Chondrocyte (in vitro differentiated cells): ENCODE results near the gene SNX22. TPM values are rescaled to one million over a fixed set of nuclear protein-coding genes. Genes with fewer than 3 reads are reported as not detected.
"Not testable (repeated sequence)": the region's sequence is repeated elsewhere in the genome, so short reads cannot be mapped to it uniquely, and the experiment has no call there.

Source experiments
- DNase-seq: peaks from one replicate; pipeline ENCODE4 v3.0.0; 2021; ENCODE audit warnings: mixed read lengths, low spot score
- H3K27ac Mint-ChIP-seq: one replicate; pipeline ENCODE4 v1.8.0; 2021; ENCODE audit warnings: mild to moderate bottlenecking, moderate library complexity, mixed read lengths; ENCODE audit not compliant: unreplicated experiment
- H3K27me3 Mint-ChIP-seq: 2 replicates; pipeline ENCODE4 v1.8.0; 2021; ENCODE audit warnings: low read depth, mixed read lengths
- H3K36me3 Mint-ChIP-seq: 2 replicates; pipeline ENCODE4 v1.8.0; 2021; ENCODE audit warnings: low read depth, mixed read lengths
- H3K4me1 Mint-ChIP-seq: 2 replicates; pipeline ENCODE4 v1.8.0; 2021; ENCODE audit warnings: low read depth, mild to moderate bottlenecking, mixed read lengths
- H3K4me3 Mint-ChIP-seq: one replicate; pipeline ENCODE4 v1.8.0; 2021; ENCODE audit warnings: mild to moderate bottlenecking, moderate library complexity, mixed read lengths; ENCODE audit not compliant: unreplicated experiment
- H3K9me3 Mint-ChIP-seq: 2 replicates; pipeline ENCODE4 v1.8.0; 2021; ENCODE audit warnings: low read depth, mixed read lengths
- long read RNA-seq: library from polyadenylated mRNA; stranded (forward); transcript quantifications from one replicate; pipeline ENCODE4 v2.0.0, GENCODE V29; 2021
- total RNA-seq: library from RNA; stranded (reverse); gene quantifications from 3 replicates; pipeline ENCODE4 v1.2.1, GENCODE V29; 2021
- TF ChIP-seq, protein P1 (sequence below): fragments of 200-600 bp; sonication (generic); IDR thresholded peaks from 2 replicates; pipeline ENCODE4 v1.5.0; 2021; ENCODE audit warnings: antibody characterized with exemption, mild to moderate bottlenecking, moderate library complexity

SNX22 gene
- 0.15 to 0.28 TPM (median 0.27 TPM) in 3 replicates for total RNA-seq
- long read RNA-seq, result 0 reads

DNA sequence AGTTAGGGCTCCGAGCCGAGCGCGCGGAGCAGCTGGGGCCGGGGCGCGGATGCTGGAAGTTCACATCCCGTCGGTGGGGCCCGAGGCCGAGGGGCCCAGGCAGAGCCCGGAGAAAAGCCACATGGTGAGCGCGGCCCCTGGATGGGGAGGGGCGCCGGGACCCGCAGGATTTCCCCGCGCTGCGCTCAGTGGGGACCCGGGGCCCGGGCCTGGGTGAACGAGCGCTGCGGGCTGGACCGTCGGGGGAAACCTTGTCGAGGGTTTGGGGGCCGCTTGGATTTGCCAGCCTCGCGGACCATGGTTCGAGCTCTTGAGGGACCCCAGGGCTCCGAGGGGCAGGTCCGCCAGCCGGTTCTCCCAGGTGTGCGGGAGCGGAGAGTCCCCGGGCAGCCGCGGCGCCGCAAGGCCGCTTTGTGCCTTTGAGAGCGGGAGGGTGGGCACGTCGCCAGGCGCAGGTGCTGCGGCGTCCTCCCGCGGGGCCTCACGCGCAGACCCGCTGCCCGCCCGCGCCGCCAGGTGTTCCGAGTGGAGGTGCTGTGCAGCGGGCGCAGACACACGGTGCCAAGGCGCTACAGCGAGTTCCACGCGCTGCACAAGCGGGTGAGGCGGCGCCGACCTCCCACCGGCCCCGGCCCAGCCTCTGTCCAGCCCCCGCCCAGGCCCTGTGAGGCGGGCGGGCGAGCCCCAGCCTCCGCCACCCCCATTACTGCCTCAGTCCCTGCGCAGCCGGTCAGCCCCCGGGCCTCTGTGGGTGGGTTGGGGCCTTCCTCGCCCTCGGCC, at the start of gene SNX22:
TSS of gene SNX22 (plus strand) at position 5 of the 780 bp plus-strand sequence. CDS start at position 50, 45 bp downstream.
- peaks cover 11% of the 10 kb centered on the region for H3K36me3 Mint-ChIP-seq
- no peak for DNase-seq
- H3K4me3 Mint-ChIP-seq, result peak within 1 kb of the TSS; percentile 61
- H3K27me3 Mint-ChIP-seq, result no peaks in the 10 kb centered on the region
- H3K27ac Mint-ChIP-seq, result no peak within 1 kb of the TSS
- H3K9me3 Mint-ChIP-seq, result no peaks in the 10 kb centered on the region
- TF ChIP-seq, protein P1, sequence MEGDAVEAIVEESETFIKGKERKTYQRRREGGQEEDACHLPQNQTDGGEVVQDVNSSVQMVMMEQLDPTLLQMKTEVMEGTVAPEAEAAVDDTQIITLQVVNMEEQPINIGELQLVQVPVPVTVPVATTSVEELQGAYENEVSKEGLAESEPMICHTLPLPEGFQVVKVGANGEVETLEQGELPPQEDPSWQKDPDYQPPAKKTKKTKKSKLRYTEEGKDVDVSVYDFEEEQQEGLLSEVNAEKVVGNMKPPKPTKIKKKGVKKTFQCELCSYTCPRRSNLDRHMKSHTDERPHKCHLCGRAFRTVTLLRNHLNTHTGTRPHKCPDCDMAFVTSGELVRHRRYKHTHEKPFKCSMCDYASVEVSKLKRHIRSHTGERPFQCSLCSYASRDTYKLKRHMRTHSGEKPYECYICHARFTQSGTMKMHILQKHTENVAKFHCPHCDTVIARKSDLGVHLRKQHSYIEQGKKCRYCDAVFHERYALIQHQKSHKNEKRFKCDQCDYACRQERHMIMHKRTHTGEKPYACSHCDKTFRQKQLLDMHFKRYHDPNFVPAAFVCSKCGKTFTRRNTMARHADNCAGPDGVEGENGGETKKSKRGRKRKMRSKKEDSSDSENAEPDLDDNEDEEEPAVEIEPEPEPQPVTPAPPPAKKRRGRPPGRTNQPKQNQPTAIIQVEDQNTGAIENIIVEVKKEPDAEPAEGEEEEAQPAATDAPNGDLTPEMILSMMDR, result no peak
- H3K4me1 Mint-ChIP-seq, result peaks cover 13% of the 10 kb centered on the region

GRCh38 chr15:64102497-64102896, 49.0 kb upstream of the SNX22 start:
- Mint-ChIP-seq H3K9me3 (no peaks in the 10 kb centered on the region), H3K27me3 (no peaks in the 10 kb centered on the region), H3K27ac (peak overlapping the region; percentile 3), H3K4me1 (peaks cover 11% of the 10 kb centered on the region), H3K4me3 (no peak overlapping the region), H3K36me3 (no peaks in the 10 kb centered on the region)
- TF ChIP-seq, protein P1, result no peak
- no peak for DNase-seq

DNA sequence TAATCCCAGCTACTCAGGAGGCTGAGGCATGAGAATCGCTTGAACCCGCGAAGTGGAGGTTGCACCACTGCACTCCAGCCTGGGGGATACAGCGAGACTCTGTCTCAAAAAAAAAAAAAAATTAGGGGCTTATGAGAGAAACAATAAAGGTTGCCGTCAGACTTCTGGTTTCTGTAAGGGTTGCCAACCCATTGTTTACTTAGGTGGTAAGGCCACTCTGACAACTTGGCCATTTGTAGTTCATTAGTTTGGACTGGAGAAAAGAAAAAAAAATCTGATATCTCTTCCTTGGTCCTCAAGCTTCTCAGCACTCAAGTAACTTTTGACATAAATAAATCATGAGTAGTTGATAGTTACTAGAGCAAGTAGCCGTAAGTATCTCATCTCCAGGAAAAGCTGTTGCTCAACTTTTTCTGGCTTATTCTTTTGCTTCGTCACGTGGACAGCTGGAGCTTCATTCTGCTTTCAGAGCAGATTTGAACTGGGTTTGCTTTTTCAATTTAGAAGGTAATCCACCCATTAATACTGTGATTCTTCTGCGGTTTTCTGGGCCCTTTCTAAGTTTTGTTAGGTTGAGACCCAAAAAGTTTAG, 46.3 kb upstream of the SNX22 start:
- Mint-ChIP-seq H3K27ac (no peak overlapping the region), H3K27me3 (no peaks in the 10 kb centered on the region), H3K36me3 (no peaks in the 10 kb centered on the region), H3K4me1 (no peaks in the 10 kb centered on the region), H3K9me3 (no peaks in the 10 kb centered on the region), H3K4me3 (no peak overlapping the region)
- TF ChIP-seq, protein P1, result no peak
- DNase-seq, result no peak

DNA sequence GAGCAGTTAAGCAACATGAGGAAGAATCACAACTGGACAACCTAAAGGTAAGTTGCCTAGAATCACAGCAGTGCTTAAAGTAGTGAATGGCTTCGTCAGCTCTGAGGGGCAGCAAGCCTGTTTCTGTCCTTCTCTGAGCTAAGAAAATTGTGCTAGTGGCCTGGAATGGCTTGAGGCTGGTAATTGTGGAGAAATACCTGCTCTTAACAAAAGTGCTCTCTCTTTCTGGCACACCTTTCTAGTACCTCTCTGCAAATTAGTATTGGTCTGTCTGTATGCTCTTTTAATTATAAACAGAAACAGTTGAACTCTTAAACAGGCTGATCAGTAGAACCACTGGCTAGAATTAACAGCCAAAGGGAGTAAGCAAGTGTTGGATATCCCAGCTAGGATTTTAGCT, 44.2 kb upstream of the SNX22 start:
- no peaks in the 10 kb centered on the region for H3K27me3 Mint-ChIP-seq
- peaks cover 19% of the 10 kb centered on the region for H3K4me1 Mint-ChIP-seq
- H3K36me3 Mint-ChIP-seq, result no peaks in the 10 kb centered on the region
- no peaks in the 10 kb centered on the region for H3K9me3 Mint-ChIP-seq
- TF ChIP-seq, protein P1, result no peak
- H3K27ac Mint-ChIP-seq, result no peak overlapping the region
- DNase-seq, result no peak
- H3K4me3 Mint-ChIP-seq, result no peak overlapping the region

DNA sequence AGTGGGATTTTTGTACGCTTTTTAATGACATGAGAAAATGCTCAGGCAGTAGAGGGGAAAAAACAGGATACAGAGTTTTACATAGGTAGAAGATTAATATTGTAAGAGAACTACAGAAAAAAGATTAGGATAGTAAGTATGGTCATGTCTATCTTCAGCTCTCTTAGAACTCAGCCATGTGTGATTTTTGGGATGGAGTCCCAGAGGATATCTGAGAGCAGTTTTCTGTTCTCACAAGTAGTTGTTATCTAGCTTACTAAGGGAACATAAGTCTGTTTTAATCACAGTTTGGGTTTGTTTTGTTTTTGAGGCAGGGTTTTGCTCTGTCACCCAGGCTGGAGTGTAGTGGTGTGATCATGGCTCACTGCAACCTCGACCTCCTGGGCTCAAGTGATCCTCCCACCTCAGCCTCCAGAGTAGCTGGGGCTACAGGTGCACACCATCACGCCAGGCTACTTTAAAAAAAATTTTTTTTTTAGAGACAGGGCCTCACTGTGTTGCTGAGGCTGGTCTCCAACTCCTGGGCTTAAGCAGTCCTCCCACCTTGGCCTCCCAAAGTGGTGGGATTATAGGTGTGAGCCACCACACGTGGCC, 41.3 kb upstream of the SNX22 start:
- H3K4me3 Mint-ChIP-seq, H3K27me3 Mint-ChIP-seq, DNase-seq, H3K9me3 Mint-ChIP-seq, H3K27ac Mint-ChIP-seq: not testable (repeated sequence)
- H3K36me3 Mint-ChIP-seq, result peaks cover 14% of the 10 kb centered on the region
- peaks cover 24% of the 10 kb centered on the region for H3K4me1 Mint-ChIP-seq
